ENCODE measurements around the gene ZMYND8.

ZMYND8 gene

DNA sequence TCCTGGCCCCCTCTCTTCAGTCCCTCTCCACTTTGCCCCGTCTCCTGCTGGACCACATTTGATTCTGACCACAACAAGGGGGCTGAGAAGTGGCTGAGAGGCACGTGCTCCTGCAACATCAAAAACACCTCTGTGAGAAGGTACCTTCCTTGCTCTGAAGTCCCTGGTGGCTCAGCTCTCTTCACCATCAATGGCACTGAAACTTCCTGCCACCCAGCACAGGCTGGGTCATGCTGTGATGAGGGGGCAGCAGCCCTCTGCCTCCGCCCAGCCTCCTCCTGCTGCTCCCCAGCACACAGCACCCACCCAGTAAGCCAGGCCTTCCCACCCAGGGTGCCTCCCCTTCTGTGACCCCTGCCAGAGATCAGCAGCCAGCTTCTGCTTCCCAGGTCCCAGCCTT, 10.3 kb downstream of the ZMYND8 start:
- TF ChIP-seq FOXP2 (optimal IDR thresholded peaks at IDR 0.05; ENCODE audit: borderline replicate concordance, extremely low read depth, extremely low read length, insufficient read depth) (no peak), POLR2AphosphoS5 (IDR thresholded peaks at IDR 0.05; ENCODE audit: low read depth, low read length) (no peak), REST (IDR thresholded peaks at IDR 0.05; ENCODE audit: insufficient read depth in 1 of 2, low read depth in 2 of 2, low read length in 2 of 2) (no peak), SIN3A (IDR thresholded peaks at IDR 0.05; ENCODE audit: borderline replicate concordance, insufficient read depth, low read length) (no peak), TAF1 (IDR thresholded peaks at IDR 0.05; ENCODE audit: borderline replicate concordance, insufficient read depth, low read length) (no peak)

DNA sequence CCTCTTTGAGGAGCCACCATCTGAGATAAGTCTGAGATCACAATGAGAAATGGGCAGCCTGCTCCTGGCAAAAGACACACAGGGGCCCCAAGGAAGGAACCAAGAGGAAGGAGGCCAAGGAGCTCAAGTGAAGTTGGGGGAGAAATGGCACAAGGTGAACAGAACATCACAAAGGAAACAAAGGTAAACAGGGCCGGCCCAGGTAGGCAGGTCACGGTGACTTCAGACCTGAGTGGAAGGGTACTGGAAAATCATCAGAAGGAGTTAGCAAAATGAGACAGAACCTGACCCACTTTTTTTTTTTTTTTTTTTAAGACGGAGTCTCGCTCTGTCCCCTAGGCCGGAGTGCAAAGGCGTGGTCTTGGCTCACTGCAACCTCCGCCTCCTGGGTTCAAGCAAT, 11.3 kb downstream of the ZMYND8 start:
- no peak for TF ChIP-seq TAF1 (IDR thresholded peaks at IDR 0.05; ENCODE audit: borderline replicate concordance, insufficient read depth, low read length)

- TF ChIP-seq FOXP2 (optimal IDR thresholded peaks at IDR 0.05; ENCODE audit: borderline replicate concordance, extremely low read depth, extremely low read length, insufficient read depth): no peak
- TF ChIP-seq POLR2AphosphoS5 (IDR thresholded peaks at IDR 0.05; ENCODE audit: low read depth, low read length): no peak
These were observed 13.5 kb downstream of the ZMYND8 start for GRCh38 chr20:47343007-47343472.

DNA sequence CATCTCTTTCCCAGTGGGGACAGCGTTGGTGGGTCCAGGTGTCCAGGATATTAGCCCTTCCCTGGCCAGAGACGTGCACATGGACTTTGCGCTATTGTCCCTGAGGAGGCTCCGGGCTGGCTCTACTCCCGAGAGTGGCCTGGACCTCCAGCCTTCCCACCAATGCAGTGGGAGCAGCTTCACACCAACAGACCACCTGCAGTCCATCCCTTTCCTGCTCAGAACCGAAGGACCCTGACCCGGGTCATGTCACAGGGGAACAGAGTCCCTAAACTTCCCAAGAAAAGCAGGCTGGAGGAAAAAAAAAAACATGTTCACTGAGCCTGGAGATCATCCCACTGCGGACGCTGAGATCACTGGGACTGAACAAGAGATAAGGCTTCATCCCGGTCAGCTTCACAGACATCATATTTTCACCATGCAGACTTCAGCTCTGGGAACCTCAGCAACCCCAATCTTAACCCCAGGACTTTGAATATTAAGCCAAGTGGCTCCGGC, 18.3 kb downstream of the ZMYND8 start:
- no peak for TF ChIP-seq TAF1 (IDR thresholded peaks at IDR 0.05; ENCODE audit: borderline replicate concordance, insufficient read depth, low read length)
- no peak for TF ChIP-seq REST (IDR thresholded peaks at IDR 0.05; ENCODE audit: insufficient read depth in 1 of 2, low read depth in 2 of 2, low read length in 2 of 2)
- no peak for TF ChIP-seq FOXP2 (optimal IDR thresholded peaks at IDR 0.05; ENCODE audit: borderline replicate concordance, extremely low read depth, extremely low read length, insufficient read depth)

GRCh38 chr20:47337413-47337812, 19.1 kb downstream of the ZMYND8 start:
- TF ChIP-seq POLR2AphosphoS5 (IDR thresholded peaks at IDR 0.05; ENCODE audit: low read depth, low read length) (no peak), TAF1 (IDR thresholded peaks at IDR 0.05; ENCODE audit: borderline replicate concordance, insufficient read depth, low read length) (no peak), FOXP2 (optimal IDR thresholded peaks at IDR 0.05; ENCODE audit: borderline replicate concordance, extremely low read depth, extremely low read length, insufficient read depth) (no peak), REST (IDR thresholded peaks at IDR 0.05; ENCODE audit: insufficient read depth in 1 of 2, low read depth in 2 of 2, low read length in 2 of 2) (no peak)

DNA sequence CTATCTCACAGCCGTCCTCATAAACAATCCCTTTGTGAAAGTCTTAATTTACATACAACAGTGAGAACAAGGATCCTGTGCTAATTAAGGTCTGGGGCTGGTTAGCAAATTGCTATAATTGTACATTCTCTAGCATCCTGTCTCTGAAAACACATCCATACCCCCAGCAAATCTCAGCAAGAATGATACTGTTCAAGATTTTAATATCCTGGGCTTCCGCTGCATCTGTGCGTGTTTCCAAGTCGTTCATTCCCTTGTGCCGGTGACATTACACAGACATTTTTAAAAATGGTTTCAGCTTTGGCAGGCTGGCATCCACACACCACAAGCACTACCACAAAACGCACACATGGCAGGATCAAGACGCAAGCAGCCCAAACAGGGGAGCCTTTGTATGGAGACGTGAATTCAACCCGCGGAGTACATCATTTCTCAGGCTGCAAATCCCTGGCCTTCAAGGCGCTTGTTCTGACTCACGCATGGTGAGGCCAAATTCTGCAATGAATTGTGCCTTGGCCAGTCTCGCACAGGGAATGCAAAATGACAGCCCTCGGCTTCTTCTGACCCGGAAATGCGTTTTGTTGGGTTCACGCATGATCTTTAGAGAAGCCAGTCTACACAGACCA, 20.3 kb downstream of the ZMYND8 start:
- TF ChIP-seq REST (IDR thresholded peaks at IDR 0.05; ENCODE audit: insufficient read depth in 1 of 2, low read depth in 2 of 2, low read length in 2 of 2) (no peak), POLR2AphosphoS5 (IDR thresholded peaks at IDR 0.05; ENCODE audit: low read depth, low read length) (no peak), FOXP2 (optimal IDR thresholded peaks at IDR 0.05; ENCODE audit: borderline replicate concordance, extremely low read depth, extremely low read length, insufficient read depth) (no peak), TAF1 (IDR thresholded peaks at IDR 0.05; ENCODE audit: borderline replicate concordance, insufficient read depth, low read length) (no peak), SIN3A (IDR thresholded peaks at IDR 0.05; ENCODE audit: borderline replicate concordance, insufficient read depth, low read length) (no peak)

All from PFSK-1 (cell line).